Fibroblast of the aortic adventitia (primary cell): ENCODE results near the gene HIF3A. TPM values are rescaled to one million over a fixed set of nuclear protein-coding genes. Genes with fewer than 3 reads are reported as not detected.

Source experiments
- DNase-seq: peaks from one replicate; pipeline ENCODE4 v3.0.0-alpha.2; 2010; ENCODE audit warnings: low read depth
- H3K4me3 ChIP-seq: 2 replicates; pipeline ENCODE4 v1.5.1; 2011; ENCODE audit warnings: low read depth, mild to moderate bottlenecking, control low read depth, low read length, moderate library complexity
- CTCF ChIP-seq: IDR thresholded peaks from 2 replicates; pipeline ENCODE4 v1.5.1; 2011; ENCODE audit warnings: mild to moderate bottlenecking, low read length, control low read depth, inconsistent platforms; ENCODE audit not compliant: insufficient read depth
- total RNA-seq: library from RNA; depleted of rRNA; stranded (reverse); fragments of >200 nt; gene quantifications from 2 replicates; pipeline ENCODE4 v1.2.3, GENCODE V29; 2012; ENCODE audit warnings: low replicate concordance

HIF3A gene
- total RNA-seq, 1 donor = 0.99 TPM

- no peak overlapping the region for H3K4me3 ChIP-seq
- no peak for DNase-seq
- TF ChIP-seq CTCF = no peak
These were observed 85.0 kb downstream of the HIF3A start for GRCh38 chr19:46381756-46382345.

GRCh38 chr19:46383171-46383815 is 86.5 kb downstream of the HIF3A start:
- no peak overlapping the region for H3K4me3 ChIP-seq
- no peak for TF ChIP-seq CTCF
- no peak for DNase-seq

- H3K4me3 ChIP-seq = no peak overlapping the region
- DNase-seq = no peak
- no peak for TF ChIP-seq CTCF
These were observed 87.0 kb downstream of the HIF3A start for GRCh38 chr19:46383846-46384245.

GRCh38 chr19:46384396-46384795 is 87.6 kb downstream of the HIF3A start:
- no peak overlapping the region for H3K4me3 ChIP-seq
- TF ChIP-seq CTCF = no peak
- no peak for DNase-seq

- no peak overlapping the region for H3K4me3 ChIP-seq
- DNase-seq = no peak
- no peak for TF ChIP-seq CTCF
These were observed 88.8 kb downstream of the HIF3A start for GRCh38 chr19:46385636-46386035.

- DNase-seq = no peak
- H3K4me3 ChIP-seq = no peak overlapping the region
- TF ChIP-seq CTCF = no peak
These were observed 89.3 kb downstream of the HIF3A start for GRCh38 chr19:46386151-46386550.
